Mesendoderm (in vitro differentiated cells): ENCODE data around the gene CARD10.
A peak's percentile ranks its signal among the peaks of the same experiment; 100 is the strongest.

Experiments
- DNase-seq: peaks from one replicate; pipeline ENCODE4 v3.0.0; 2013
- H2AK5ac ChIP-seq: 2 replicates; pipeline ENCODE4 v1.6.1; 2013; ENCODE audit warnings: low read length, inconsistent platforms
- H2BK120ac ChIP-seq: 2 replicates; pipeline ENCODE4 v1.6.1; 2013; ENCODE audit warnings: low read depth, mild to moderate bottlenecking, low read length, moderate library complexity, mixed read lengths
- H2BK15ac ChIP-seq: replicated peaks from 2 replicates; pipeline ENCODE4 v1.6.1; 2013; ENCODE audit warnings: low read depth, mild to moderate bottlenecking, moderate library complexity
- H2BK5ac ChIP-seq: 2 replicates; pipeline ENCODE4 v1.6.1; 2013; ENCODE audit warnings: low read length, inconsistent platforms
- H3K18ac ChIP-seq: 2 replicates; pipeline ENCODE4 v1.6.1; 2013; ENCODE audit warnings: mild to moderate bottlenecking, low read length, mixed read lengths
- H3K23ac ChIP-seq: one replicate; pipeline ENCODE4 v1.6.1; 2013; ENCODE audit warnings: low read length
- H3K27ac ChIP-seq: 2 replicates; pipeline ENCODE4 v1.5.1; 2013; ENCODE audit warnings: low read depth, mild to moderate bottlenecking, inconsistent platforms, low read length, moderate library complexity
- H3K27me3 ChIP-seq: 2 replicates; pipeline ENCODE4 v1.6.1; 2013; ENCODE audit warnings: low read length, control low read depth, mild to moderate bottlenecking, inconsistent platforms; ENCODE audit not compliant: insufficient read depth, poor library complexity
- H3K36me3 ChIP-seq: 2 replicates; pipeline ENCODE4 v1.6.1; 2013; ENCODE audit warnings: low read length, inconsistent platforms; ENCODE audit not compliant: control insufficient read depth, insufficient read depth
- H3K4ac ChIP-seq: one replicate; pipeline ENCODE4 v1.6.1; 2013; ENCODE audit warnings: low read depth, mild to moderate bottlenecking, low read length, moderate library complexity
- H3K4me1 ChIP-seq: 2 replicates; pipeline ENCODE4 v1.6.1; 2013; ENCODE audit warnings: low read depth, low read length, inconsistent platforms; ENCODE audit not compliant: control insufficient read depth
- H3K4me2 ChIP-seq: 2 replicates; pipeline ENCODE4 v1.6.1; 2013; ENCODE audit warnings: low read length
- H3K4me3 ChIP-seq: 2 replicates; pipeline ENCODE4 v1.5.1; 2013; ENCODE audit warnings: mild to moderate bottlenecking, low read length
- H3K56ac ChIP-seq: one replicate; pipeline ENCODE4 v1.6.1; 2013; ENCODE audit warnings: low read length
- H3K79me1 ChIP-seq: 2 replicates; pipeline ENCODE4 v1.6.1; 2013; ENCODE audit warnings: low read length, inconsistent platforms
- H3K79me2 ChIP-seq: 2 replicates; pipeline ENCODE4 v1.6.1; 2013; ENCODE audit warnings: mild to moderate bottlenecking, low read length; ENCODE audit not compliant: control insufficient read depth, insufficient read depth
- H3K9ac ChIP-seq: 2 replicates; pipeline ENCODE4 v1.6.1; 2013; ENCODE audit warnings: low read length, inconsistent platforms
- H4K5ac ChIP-seq: one replicate; pipeline ENCODE4 v1.6.1; 2013; ENCODE audit warnings: low read length
- H4K8ac ChIP-seq: one replicate; pipeline ENCODE4 v1.6.1; 2013; ENCODE audit warnings: low read depth, mild to moderate bottlenecking, control low read depth, low read length, moderate library complexity
- WGBS: extraction: QIAGEN DNeasy Blood & Tissue Kit; methylation state at CpG from one replicate; pipeline ENCODE4 v1.1.7; 2013; ENCODE audit warnings: low lambda C conversion rate, missing lambda C conversion rate; ENCODE audit not compliant: insufficient coverage; ENCODE audit errors: extremely low coverage; 5-methylcytosine and 5-hydroxymethylcytosine counted together

The CARD10 gene

GRCh38 chr22:37482244-37482643, 37.0 kb downstream of the CARD10 start:
- Histone ChIP-seq H3K4me1 (peaks cover 2% of the 10 kb centered on the region), H3K27me3 (no peaks in the 10 kb centered on the region), H2BK120ac (no peak overlapping the region), H2AK5ac (no peak overlapping the region), H3K4ac (no peak overlapping the region), H3K79me1 (no peaks in the 10 kb centered on the region), H3K9ac (no peak overlapping the region), H2BK15ac (no peak overlapping the region), H3K36me3 (no peaks in the 10 kb centered on the region), H4K5ac (no peak overlapping the region), H3K23ac (no peak overlapping the region), H2BK5ac (no peak overlapping the region), H3K4me3 (no peak overlapping the region), H3K27ac (no peak overlapping the region), H3K56ac (no peak overlapping the region), H3K79me2 (no peaks in the 10 kb centered on the region), H4K8ac (no peak overlapping the region), H3K4me2 (no peak overlapping the region), H3K18ac (no peak overlapping the region)
- WGBS = no CpG with 5 or more reads among the region's 9 CpGs
- no peak for DNase-seq

GRCh38 chr22:37481347-37481907, 37.8 kb downstream of the CARD10 start:
- H3K27me3 ChIP-seq = no peaks in the 10 kb centered on the region
- H3K56ac ChIP-seq = no peak overlapping the region
- DNase-seq = no peak
- H3K9ac ChIP-seq = no peak overlapping the region
- no peaks in the 10 kb centered on the region for H3K4me1 ChIP-seq
- no peak overlapping the region for H2AK5ac ChIP-seq
- H4K8ac ChIP-seq = no peak overlapping the region
- no peak overlapping the region for H3K18ac ChIP-seq
- no peaks in the 10 kb centered on the region for H3K79me2 ChIP-seq
- H3K4me3 ChIP-seq = no peak overlapping the region
- H3K4me2 ChIP-seq = no peak overlapping the region
- H3K79me1 ChIP-seq = no peaks in the 10 kb centered on the region
- no peak overlapping the region for H2BK120ac ChIP-seq
- H3K23ac ChIP-seq = no peak overlapping the region
- H3K4ac ChIP-seq = no peak overlapping the region
- no peak overlapping the region for H4K5ac ChIP-seq
- H3K27ac ChIP-seq = no peak overlapping the region
- no peak overlapping the region for H2BK15ac ChIP-seq
- no peak overlapping the region for H2BK5ac ChIP-seq
- no peaks in the 10 kb centered on the region for H3K36me3 ChIP-seq
- WGBS = no CpG with 5 or more reads among the region's 12 CpGs

- no peak overlapping the region for H3K4ac ChIP-seq
- H3K56ac ChIP-seq = no peak overlapping the region
- WGBS = no CpG with 5 or more reads among the region's 17 CpGs
- no peaks in the 10 kb centered on the region for H3K27me3 ChIP-seq
- H4K8ac ChIP-seq = no peak overlapping the region
- no peak overlapping the region for H2BK120ac ChIP-seq
- DNase-seq = no peak
- H3K36me3 ChIP-seq = no peaks in the 10 kb centered on the region
- no peak overlapping the region for H2BK15ac ChIP-seq
- H3K79me1 ChIP-seq = no peaks in the 10 kb centered on the region
- no peaks in the 10 kb centered on the region for H3K4me1 ChIP-seq
- no peak overlapping the region for H2AK5ac ChIP-seq
- no peak overlapping the region for H3K18ac ChIP-seq
- H3K9ac ChIP-seq = no peak overlapping the region
- H3K4me3 ChIP-seq = no peak overlapping the region
- H3K23ac ChIP-seq = peak overlapping the region; percentile 45
- H3K79me2 ChIP-seq = no peaks in the 10 kb centered on the region
- H2BK5ac ChIP-seq = no peak overlapping the region
- H3K4me2 ChIP-seq = no peak overlapping the region
- no peak overlapping the region for H4K5ac ChIP-seq
- H3K27ac ChIP-seq = no peak overlapping the region
These were observed 38.5 kb downstream of the CARD10 start for GRCh38 chr22:37480387-37481346.

- no peak overlapping the region for H3K18ac ChIP-seq
- H2AK5ac ChIP-seq = no peak overlapping the region
- H3K79me1 ChIP-seq = no peaks in the 10 kb centered on the region
- H2BK120ac ChIP-seq = no peak overlapping the region
- H3K36me3 ChIP-seq = no peaks in the 10 kb centered on the region
- H3K4me2 ChIP-seq = no peak overlapping the region
- no peak overlapping the region for H2BK15ac ChIP-seq
- no peak for DNase-seq
- H3K4me1 ChIP-seq = no peaks in the 10 kb centered on the region
- no peak overlapping the region for H4K8ac ChIP-seq
- no peak overlapping the region for H3K4ac ChIP-seq
- no peaks in the 10 kb centered on the region for H3K27me3 ChIP-seq
- WGBS = no CpG with 5 or more reads among the region's 15 CpGs
- no peak overlapping the region for H3K4me3 ChIP-seq
- H3K23ac ChIP-seq = no peak overlapping the region
- no peak overlapping the region for H3K9ac ChIP-seq
- no peak overlapping the region for H3K56ac ChIP-seq
- H2BK5ac ChIP-seq = no peak overlapping the region
- no peak overlapping the region for H3K27ac ChIP-seq
- H3K79me2 ChIP-seq = no peaks in the 10 kb centered on the region
- H4K5ac ChIP-seq = no peak overlapping the region
These were observed 40.0 kb downstream of the CARD10 start for GRCh38 chr22:37479196-37479595.

GRCh38 chr22:37476389-37477329, 42.6 kb downstream of the CARD10 start:
- no peaks in the 10 kb centered on the region for H3K36me3 ChIP-seq
- no peak overlapping the region for H3K56ac ChIP-seq
- no peak overlapping the region for H4K5ac ChIP-seq
- H3K4ac ChIP-seq = no peak overlapping the region
- no CpG with 5 or more reads among the region's 14 CpGs for WGBS
- no peak overlapping the region for H3K27ac ChIP-seq
- H3K18ac ChIP-seq = no peak overlapping the region
- no peak overlapping the region for H2AK5ac ChIP-seq
- H3K79me1 ChIP-seq = no peaks in the 10 kb centered on the region
- no peak overlapping the region for H3K23ac ChIP-seq
- H3K4me2 ChIP-seq = no peak overlapping the region
- no peak overlapping the region for H2BK15ac ChIP-seq
- no peak overlapping the region for H4K8ac ChIP-seq
- no peaks in the 10 kb centered on the region for H3K79me2 ChIP-seq
- no peak overlapping the region for H3K4me3 ChIP-seq
- no peak overlapping the region for H2BK5ac ChIP-seq
- H3K27me3 ChIP-seq = no peaks in the 10 kb centered on the region
- no peak for DNase-seq
- no peak overlapping the region for H3K9ac ChIP-seq
- no peaks in the 10 kb centered on the region for H3K4me1 ChIP-seq
- H2BK120ac ChIP-seq = no peak overlapping the region
